Tibial artery (tissue), 4 donors: ENCODE data around the gene ADAM23.

Experiments
- DNase-seq, 2 donors: peaks; one replicate each; pipeline ENCODE4 v3.0.0-alpha.2; 2019
- H3K27ac ChIP-seq, 2 donors: fragments of 200-600 bp; sonication (generic) in 1 of 2; 1 replicate in 1 of 2; 2 replicates in 1 of 2; pipeline ENCODE4 v1.5.1; 2018 to 2019; ENCODE audit warnings: mild to moderate bottlenecking in 1 of 2
- H3K27me3 ChIP-seq, 2 donors: fragments of 200-600 bp; sonication (generic) in 1 of 2; one replicate each; pipeline versions ENCODE4 v1.5.1 to v1.6.0; 2016 to 2019
- H3K36me3 ChIP-seq, 3 donors: fragments of 200-600 bp; sonication (generic) in 2 of 3; one replicate each; pipeline ENCODE4 v1.5.1; 2016 to 2019; ENCODE audit warnings: mild to moderate bottlenecking in 2 of 3
- H3K4me1 ChIP-seq, 4 donors: fragments of 200-600 bp; sonication (generic) in 2 of 4; 1 replicate in 3 of 4; 2 replicates in 1 of 4; pipeline ENCODE4 v1.5.1; 2016 to 2019
- H3K4me3 ChIP-seq, 2 donors: fragments of 200-600 bp; sonication (generic) in 1 of 2; 1 replicate in 1 of 2; 2 replicates in 1 of 2; pipeline ENCODE4 v1.5.1; 2018 to 2019; ENCODE audit warnings: mild to moderate bottlenecking in 2 of 2
- H3K9me3 ChIP-seq, 3 donors: fragments of 200-600 bp; sonication (generic) in 1 of 3; one replicate each; pipeline ENCODE4 v1.5.1; 2016 to 2019
- intact Hi-C: fragments of 100-400 bp; cut with DNase I; formaldehyde crosslinking; loops from one replicate; pipeline ENCODE4 v1.15.0; 2023; ENCODE audit warnings: low total_unique reads
- TF ChIP-seq, protein P1 (sequence below), 2 experiments: fragments of 200-600 bp in 1 of 2; fragments of 450-650 bp in 1 of 2; IDR thresholded peaks; one replicate each; pipeline ENCODE4 v1.5.1; 2017 to 2019; ENCODE audit warnings: antibody characterized with exemption in 2 of 2, mild to moderate bottlenecking in 1 of 2, moderate library complexity in 1 of 2

Gene ADAM23

DNA sequence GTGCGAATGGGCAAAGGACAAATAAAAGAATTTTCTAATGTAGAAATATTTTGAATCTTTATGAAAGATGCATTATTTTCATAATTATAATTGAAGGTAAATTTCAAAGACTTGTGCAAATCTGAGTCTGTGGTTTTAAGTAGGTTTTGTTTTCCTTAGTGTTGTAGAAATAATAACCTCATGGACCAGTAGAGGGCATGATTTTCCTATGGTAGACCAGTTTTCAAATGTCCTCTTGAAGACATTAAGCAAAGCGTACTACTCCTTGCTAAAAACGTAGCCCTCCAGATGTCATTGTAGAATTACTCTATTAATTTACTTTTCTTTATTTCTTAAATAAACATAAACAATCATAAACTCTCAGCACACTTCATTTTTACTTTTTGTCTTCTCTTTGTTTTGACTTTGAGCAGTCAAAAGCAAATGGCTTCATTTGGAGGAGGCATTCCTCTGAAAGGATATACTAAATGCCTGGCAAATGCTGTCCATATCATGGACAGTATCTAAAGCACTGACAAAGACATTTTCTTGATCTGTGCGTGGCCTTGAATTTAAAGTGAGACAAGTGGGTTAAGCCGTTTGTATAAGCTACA lies 113.1 kb downstream of the ADAM23 start:
- Histone ChIP-seq H3K27ac (no peak overlapping the region), H3K4me1 (peaks cover 0 to 14% (median 2%) of the 10 kb centered on the region in 4 donors), H3K4me3 (no peak overlapping the region), H3K36me3 (no peaks in the 10 kb centered on the region), H3K27me3 (no peaks in the 10 kb centered on the region), H3K9me3 (no peaks in the 10 kb centered on the region)
- intact Hi-C loops, result no loop called here
- TF ChIP-seq, protein P1, sequence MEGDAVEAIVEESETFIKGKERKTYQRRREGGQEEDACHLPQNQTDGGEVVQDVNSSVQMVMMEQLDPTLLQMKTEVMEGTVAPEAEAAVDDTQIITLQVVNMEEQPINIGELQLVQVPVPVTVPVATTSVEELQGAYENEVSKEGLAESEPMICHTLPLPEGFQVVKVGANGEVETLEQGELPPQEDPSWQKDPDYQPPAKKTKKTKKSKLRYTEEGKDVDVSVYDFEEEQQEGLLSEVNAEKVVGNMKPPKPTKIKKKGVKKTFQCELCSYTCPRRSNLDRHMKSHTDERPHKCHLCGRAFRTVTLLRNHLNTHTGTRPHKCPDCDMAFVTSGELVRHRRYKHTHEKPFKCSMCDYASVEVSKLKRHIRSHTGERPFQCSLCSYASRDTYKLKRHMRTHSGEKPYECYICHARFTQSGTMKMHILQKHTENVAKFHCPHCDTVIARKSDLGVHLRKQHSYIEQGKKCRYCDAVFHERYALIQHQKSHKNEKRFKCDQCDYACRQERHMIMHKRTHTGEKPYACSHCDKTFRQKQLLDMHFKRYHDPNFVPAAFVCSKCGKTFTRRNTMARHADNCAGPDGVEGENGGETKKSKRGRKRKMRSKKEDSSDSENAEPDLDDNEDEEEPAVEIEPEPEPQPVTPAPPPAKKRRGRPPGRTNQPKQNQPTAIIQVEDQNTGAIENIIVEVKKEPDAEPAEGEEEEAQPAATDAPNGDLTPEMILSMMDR (IDR thresholded peaks at IDR 0.05), result peak; percentile 14 to 28
- no peak for DNase-seq

DNA sequence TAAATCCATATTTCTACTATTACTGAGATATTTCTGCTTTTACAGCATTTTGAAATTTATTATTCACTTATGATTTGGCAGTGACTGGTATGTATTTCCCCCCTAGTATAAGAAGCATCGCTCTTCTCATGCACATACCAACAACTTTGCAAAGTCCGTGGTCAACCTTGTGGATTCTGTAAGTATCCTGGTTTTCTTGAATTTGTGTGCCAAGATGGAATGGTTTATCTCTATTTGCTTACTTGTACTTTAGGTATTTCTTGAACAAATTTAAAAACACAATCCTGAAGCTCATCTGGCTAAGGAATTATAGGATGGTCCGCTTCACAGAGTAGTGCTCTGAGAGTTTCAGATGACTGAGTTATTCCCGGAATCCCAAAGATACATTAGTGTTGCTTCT lies 114.0 kb downstream of the ADAM23 start:
- intact Hi-C loops, result no loop called here
- Histone ChIP-seq H3K9me3 (no peaks in the 10 kb centered on the region), H3K36me3 (no peaks in the 10 kb centered on the region), H3K4me3 (no peak overlapping the region), H3K27ac (no peak overlapping the region), H3K27me3 (no peaks in the 10 kb centered on the region), H3K4me1 (peaks cover 0 to 14% (median 2%) of the 10 kb centered on the region in 4 donors)
- TF ChIP-seq, protein P1 (IDR thresholded peaks at IDR 0.05), result no peak
- no peak for DNase-seq

DNA sequence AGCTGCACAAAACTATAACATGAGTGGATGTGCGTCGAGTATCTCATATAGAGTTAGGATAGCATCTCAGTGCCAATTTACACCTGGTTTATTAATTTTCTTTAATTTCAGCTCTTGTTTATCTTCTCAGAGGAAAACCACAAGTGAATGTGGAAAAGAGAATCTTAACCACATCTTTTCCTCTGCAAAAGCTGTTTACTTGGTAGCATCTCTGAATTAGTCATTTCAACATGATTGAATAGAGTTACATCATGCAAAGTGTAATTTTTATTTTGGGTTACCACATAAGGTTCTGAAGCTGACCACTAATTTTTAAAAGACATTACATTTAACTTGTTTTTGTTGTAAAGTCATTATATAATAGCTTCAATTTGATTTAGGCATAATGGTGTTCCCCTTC lies 115.2 kb downstream of the ADAM23 start:
- Histone ChIP-seq H3K4me3 (no peak overlapping the region), H3K4me1 (peaks cover 0 to 14% (median 2%) of the 10 kb centered on the region in 4 donors), H3K27ac (no peak overlapping the region), H3K27me3 (no peaks in the 10 kb centered on the region), H3K9me3 (no peaks in the 10 kb centered on the region), H3K36me3 (no peaks in the 10 kb centered on the region)
- DNase-seq, result no peak
- TF ChIP-seq, protein P1 (IDR thresholded peaks at IDR 0.05), result no peak
- intact Hi-C loops, result no loop called here

DNA sequence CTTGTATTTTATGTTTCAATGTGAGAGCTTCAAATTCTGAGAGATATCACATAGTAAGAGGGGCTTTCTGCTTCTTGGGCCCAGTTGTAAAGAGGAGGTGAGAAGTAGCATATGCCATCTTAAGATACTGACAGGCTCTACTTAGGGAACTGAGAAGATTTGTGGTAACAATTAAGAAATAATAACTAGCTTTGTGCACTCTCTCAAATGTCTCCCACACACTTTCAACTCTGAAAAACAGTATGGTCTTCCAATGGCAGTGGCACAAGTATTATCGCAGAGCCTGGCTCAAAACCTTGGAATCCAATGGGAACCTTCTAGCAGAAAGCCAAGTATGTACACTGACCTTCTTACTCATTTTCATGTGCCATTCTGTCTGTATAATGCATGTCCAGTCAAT lies 118.6 kb downstream of the ADAM23 start:
- DNase-seq, result no peak
- no peaks in the 10 kb centered on the region for H3K4me1 ChIP-seq
- intact Hi-C loops, result no loop called here
- TF ChIP-seq, protein P1 (IDR thresholded peaks at IDR 0.05), result no peak
- H3K9me3 ChIP-seq, result no peaks in the 10 kb centered on the region
- H3K36me3 ChIP-seq, result no peaks in the 10 kb centered on the region
- no peak overlapping the region for H3K4me3 ChIP-seq
- H3K27ac ChIP-seq, result no peak overlapping the region
- no peaks in the 10 kb centered on the region for H3K27me3 ChIP-seq

DNA sequence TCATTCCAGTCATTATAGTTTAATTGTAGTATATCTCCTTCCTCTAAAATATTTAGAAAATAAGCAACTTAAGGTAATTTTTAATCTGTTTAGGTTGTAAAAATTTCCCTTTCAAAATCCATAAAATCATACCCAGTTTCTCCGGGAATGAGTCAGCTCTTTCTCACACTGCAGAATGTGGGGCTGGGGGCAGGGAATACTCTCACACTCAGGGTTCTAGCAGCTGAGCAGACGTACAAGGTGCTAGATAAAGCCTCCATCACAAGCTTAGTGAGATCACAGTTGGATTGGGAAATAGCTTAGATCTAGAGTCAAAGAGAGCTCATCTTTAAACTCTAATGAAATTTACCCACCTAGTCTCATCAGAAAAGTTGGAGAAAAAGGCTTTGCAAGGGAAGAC lies 119.0 kb downstream of the ADAM23 start:
- H3K9me3 ChIP-seq, result no peaks in the 10 kb centered on the region
- no peaks in the 10 kb centered on the region for H3K36me3 ChIP-seq
- H3K4me1 ChIP-seq, result no peaks in the 10 kb centered on the region
- no peaks in the 10 kb centered on the region for H3K27me3 ChIP-seq
- intact Hi-C loops, result no loop called here
- no peak overlapping the region for H3K4me3 ChIP-seq
- TF ChIP-seq, protein P1 (IDR thresholded peaks at IDR 0.05), result no peak
- DNase-seq, result no peak
- no peak overlapping the region for H3K27ac ChIP-seq

DNA sequence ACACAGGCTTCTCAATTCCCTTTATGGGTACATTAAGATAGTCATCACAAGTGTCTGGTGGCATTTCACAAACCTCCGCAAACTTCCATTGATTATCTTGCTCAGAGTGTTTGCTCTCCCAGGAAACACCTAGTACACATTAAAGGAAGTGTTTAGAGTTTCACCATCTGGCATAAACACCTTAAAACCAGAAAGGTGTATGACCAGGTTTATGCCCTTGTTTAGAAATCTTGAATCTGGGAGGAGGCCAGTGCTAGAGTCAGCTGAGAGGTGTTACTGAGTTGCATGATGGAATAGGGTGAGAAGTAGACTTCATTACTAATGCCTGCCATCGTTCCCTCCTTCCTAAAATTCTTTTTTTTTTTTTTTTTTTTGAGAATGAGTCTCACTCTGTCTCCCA lies 120.0 kb downstream of the ADAM23 start:
- Histone ChIP-seq H3K4me1 (no peaks in the 10 kb centered on the region), H3K27ac (no peak overlapping the region), H3K4me3 (no peak overlapping the region), H3K27me3 (no peaks in the 10 kb centered on the region), H3K36me3 (no peaks in the 10 kb centered on the region), H3K9me3 (no peaks in the 10 kb centered on the region)
- no peak for DNase-seq
- intact Hi-C loops, result no loop called here
- TF ChIP-seq, protein P1 (IDR thresholded peaks at IDR 0.05), result no peak
